Stimulated activated CD4-positive, alpha-beta T cell treated with anti-CD3 and anti-CD28 coated beads, Interleukin-15, amount 100 ng/mL, for 24 hours (primary cell): ENCODE results near the gene NAA38.
"Not testable (repeated sequence)": the region's sequence is repeated elsewhere in the genome, so short reads cannot be mapped to it uniquely, and the experiment has no call there.

ENCODE experiments used
- DNase-seq: peaks from one replicate; pipeline ENCODE4 v3.0.0-alpha.2; 2020

Gene NAA38

DNA sequence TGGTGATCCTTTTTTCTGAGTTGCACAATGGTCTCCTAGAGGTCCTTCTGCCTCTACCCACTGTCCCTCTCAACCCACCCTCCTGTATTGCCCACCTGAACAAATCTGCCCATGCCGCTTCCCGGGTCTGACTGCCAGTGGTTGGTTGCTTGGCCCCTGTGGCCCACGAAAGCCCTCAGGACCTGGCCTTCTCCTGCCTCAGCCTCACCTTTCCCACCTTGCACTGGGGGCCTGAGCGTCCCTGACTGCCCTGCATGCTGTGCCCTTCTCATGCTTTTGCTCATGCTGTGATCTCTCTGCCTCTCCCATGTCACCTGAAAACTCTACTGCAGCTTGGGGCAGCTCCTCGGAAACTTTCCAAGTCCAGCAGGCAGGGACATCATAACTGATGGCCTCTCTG is 37.1 kb downstream of the NAA38 start:
- no peak for DNase-seq

DNA sequence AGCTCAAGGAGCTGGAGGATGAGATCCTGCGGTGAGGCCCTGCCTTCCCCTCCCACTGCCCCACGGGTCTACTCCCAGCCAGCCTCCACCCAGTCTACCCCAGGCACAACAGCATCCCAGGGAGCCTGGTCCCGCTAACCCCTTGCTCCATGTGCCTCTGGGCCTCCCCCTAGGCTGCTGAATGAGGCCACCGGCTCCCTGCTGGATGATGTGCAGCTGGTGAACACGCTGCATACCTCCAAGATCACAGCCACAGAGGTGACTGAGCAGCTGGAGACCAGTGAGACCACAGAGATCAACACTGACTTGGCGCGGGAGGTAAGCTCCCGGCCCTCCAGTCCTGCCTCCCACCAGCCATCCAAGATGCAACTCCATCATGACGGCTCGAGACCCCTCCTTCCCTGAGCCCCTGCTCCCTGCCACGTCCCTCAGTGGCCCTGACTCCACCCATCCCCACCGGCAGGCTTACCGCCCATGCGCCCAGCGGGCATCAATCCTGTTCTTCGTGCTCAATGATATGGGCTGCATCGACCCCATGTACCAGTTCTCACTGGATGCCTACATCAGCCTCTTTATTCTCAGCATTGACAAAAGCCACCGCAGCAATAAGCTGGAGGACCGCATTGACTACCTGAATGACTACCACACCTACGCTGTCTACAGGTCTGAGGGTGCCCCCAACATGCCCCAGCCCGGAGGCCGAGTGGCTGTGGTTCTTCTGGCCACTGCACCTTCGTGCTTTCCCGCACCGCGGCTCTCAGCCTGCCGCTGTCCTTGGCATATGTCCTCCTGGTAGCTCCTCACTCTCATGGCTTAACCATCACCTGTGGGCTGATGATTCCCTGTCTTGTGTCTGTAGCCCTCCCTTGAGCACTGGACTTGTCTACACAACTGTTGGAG is 38.4 kb downstream of the NAA38 start:
- DNase-seq: no peak

DNA sequence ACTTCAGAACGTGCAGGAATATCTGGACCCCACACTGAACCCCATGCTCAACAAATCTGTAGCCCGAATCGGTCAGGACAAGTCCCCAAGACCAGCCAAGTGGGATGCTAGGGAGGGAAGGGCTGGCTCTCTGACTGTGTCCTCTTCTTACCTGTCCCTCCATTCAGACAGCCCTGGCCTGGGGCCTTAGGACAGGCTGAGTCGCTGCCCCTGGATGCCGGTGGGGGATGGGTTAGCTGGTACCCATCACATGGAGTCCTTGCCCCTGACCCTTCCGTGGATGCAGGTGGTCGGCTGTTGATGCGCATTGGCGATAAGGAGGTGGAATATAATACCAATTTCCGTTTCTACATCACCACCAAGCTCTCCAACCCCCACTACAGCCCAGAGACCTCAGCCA is 39.3 kb downstream of the NAA38 start:
- DNase-seq: no peak

DNA sequence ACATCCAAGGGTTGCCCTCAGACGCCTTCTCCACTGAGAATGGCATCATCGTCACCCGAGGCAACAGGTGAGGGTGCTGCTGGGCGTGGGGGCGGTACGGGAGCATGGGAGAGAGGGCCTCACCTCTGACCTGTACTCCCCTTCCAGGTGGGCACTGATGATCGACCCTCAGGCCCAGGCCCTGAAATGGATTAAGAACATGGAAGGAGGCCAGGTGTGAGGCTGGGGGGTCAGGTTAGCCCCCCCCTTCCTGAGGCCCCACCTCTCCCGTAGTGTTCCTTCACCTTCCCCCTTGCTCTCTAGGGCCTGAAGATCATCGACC is 39.8 kb downstream of the NAA38 start:
- DNase-seq: no peak

DNA sequence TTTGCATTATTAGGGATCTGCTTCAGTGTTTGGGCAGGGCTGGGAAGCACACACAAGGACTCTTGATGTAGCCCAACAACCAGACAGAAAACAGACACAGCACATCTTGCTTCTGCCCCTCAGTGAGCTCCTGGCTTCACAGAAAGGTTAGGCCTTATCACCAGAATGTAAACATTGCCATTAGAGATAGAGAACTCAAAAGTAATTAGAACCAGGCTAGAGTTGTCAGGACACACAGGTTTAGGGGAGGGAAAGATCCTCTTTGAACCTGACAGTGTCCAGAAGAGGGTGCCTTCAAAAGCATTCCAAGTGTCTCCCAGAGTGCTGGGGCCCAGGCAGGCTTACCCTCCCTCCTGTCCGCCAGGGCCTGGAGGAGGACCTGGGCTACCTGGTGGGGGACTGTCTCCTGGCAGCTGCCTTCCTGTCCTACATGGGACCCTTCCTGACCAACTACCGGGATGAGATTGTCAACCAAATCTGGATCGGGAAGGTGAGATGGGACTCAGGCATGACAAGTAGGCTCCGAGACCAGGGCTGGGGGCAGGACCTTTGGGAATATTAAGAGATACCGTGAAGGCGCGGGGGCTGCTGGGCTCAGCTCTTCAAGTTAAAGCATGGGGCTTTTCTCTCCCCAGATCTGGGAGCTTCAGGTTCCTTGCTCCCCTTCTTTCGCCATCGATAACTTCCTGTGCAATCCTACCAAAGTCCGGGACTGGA is 40.3 kb downstream of the NAA38 start:
- DNase-seq: no peak

DNA sequence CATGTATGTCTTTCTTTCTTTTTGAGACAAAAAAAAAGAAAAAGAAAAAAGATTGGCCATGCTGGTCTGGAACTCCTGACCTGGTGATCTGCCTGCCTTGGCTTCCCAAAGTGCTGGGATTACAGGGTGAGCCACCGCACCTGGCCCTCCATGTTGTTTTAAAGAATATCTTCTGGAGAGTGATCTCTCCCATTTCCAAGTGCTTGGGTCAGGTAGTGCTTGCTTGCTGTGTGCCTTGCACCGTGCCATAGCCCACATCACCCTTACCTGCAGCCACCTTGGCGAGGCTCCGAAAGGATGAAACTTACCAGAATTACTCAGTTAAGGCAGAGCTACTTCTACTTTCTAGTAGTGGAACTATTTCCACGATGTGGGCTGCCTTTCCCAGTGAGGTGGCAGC is 42.4 kb downstream of the NAA38 start:
- no peak for DNase-seq

DNA sequence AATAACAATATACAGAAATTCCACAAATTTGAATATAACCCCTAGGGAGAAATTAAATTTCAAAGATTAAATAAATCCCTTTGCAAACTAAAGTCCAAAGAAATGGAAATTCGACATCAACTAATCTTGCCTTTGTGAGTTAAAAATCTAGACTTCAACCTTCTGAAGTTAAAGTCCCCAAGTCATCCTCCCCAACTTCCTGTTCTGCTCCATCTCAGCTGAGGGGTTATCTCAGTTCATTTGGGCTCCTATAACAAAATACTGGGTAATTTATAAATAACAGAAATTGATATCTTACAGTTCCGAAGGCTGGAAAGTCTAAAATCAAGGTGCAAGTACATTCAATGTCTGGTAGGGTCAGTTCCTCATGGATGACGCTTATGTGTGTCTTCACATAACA is 46.1 kb downstream of the NAA38 start:
- DNase-seq: no peak

GRCh38 chr17:7809791-7810343 is 47.5 kb downstream of the NAA38 start:
- DNase-seq: not testable (repeated sequence)

- no peak for DNase-seq
Observed at GRCh38 chr17:7809086-7809790, 48.1 kb downstream of the NAA38 start.

- DNase-seq: no peak
Observed at GRCh38 chr17:7807206-7807605, 50.2 kb downstream of the NAA38 start.
